Tibial nerve (tissue), 4 donors: ENCODE data around the gene STRADA. TPM values are rescaled to one million over a fixed set of nuclear protein-coding genes. Genes with fewer than 3 reads are reported as not detected.

Experiments
- DNase-seq, 2 donors: peaks; one replicate each; pipeline ENCODE4 v3.0.0-alpha.2; 2019; ENCODE audit warnings: low spot score in 2 of 2
- H3K27ac ChIP-seq, 4 donors: fragments of 200-600 bp; sonication (generic) in 3 of 4; one replicate each; pipeline ENCODE4 v1.5.1; 2017 to 2019; ENCODE audit warnings: mild to moderate bottlenecking in 1 of 4
- H3K27me3 ChIP-seq, 2 donors: fragments of 200-600 bp; sonication (generic) in 1 of 2; one replicate each; pipeline versions ENCODE4 v1.5.1 to v1.6.0; 2017 to 2019
- H3K36me3 ChIP-seq, 3 donors: fragments of 200-600 bp; sonication (generic); one replicate each; pipeline ENCODE4 v1.5.1; 2018 to 2019
- H3K4me1 ChIP-seq, 4 donors: fragments of 200-600 bp; sonication (generic) in 3 of 4; one replicate each; pipeline ENCODE4 v1.5.1; 2017 to 2019
- H3K4me3 ChIP-seq, 4 donors: fragments of 200-600 bp; sonication (generic) in 3 of 4; one replicate each; pipeline ENCODE4 v1.5.1; 2017 to 2019; ENCODE audit warnings: mild to moderate bottlenecking in 1 of 4, moderate library complexity in 1 of 4
- H3K9me3 ChIP-seq, 4 donors: fragments of 200-600 bp; sonication (generic) in 3 of 4; one replicate each; pipeline ENCODE4 v1.5.1; 2017 to 2019
- EP300 ChIP-seq, 2 donors: sonication (generic); formaldehyde crosslinking; IDR thresholded peaks; one replicate each; pipeline ENCODE4 v1.6.1; 2017; ENCODE audit warnings: antibody characterized with exemption in 2 of 2, mild to moderate bottlenecking in 1 of 2
- POLR2A ChIP-seq, 2 donors: fragments of 450-650 bp; IDR thresholded peaks; one replicate each; pipeline ENCODE4 v1.6.1; 2017; ENCODE audit warnings: antibody characterized with exemption in 2 of 2, mild to moderate bottlenecking in 2 of 2, moderate library complexity in 2 of 2
- WGBS, 2 donors: methylation state at CpG; one replicate each; pipeline ENCODE4 v1.1.5; 2018; 5-methylcytosine and 5-hydroxymethylcytosine counted together
- total RNA-seq, 4 donors: library from RNA; depleted of rRNA; stranded (reverse); fragments of >200 nt; gene quantifications; one replicate each; pipeline ENCODE4 v1.1.0, GENCODE V29; 2016
- TF ChIP-seq, protein P1 (sequence below), 5 experiments: fragments of 200-600 bp in 3 of 5; fragments of 450-650 bp in 2 of 5; sonication (generic) in 3 of 5; IDR thresholded peaks; one replicate each; pipeline ENCODE4 v1.5.1; 2016 to 2019; ENCODE audit warnings: antibody characterized with exemption in 5 of 5, mild to moderate bottlenecking in 3 of 5, moderate library complexity in 2 of 5

STRADA gene
- total RNA-seq, 4 donors from 2014 or later, result 38.0 to 45.8 (median 43.2) TPM

DNA sequence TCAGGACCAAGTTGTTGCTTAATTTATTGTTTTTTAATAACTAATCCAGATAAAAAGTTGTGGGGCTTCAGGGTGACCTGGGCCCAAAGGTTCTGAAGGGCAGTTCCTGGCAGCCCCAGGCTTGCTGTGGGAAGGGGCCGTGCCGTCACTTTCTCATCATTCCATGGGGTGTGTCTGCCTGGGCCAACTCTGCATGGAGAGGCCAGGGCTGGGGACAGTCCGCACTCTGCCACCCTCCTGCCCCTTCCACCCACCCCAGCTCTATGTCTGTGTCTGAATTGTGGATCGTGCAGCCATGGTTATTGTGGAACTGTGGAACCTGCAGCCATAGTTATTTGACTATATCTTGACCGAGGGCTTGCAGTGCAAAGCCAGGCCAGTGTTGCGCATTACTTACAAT is 45.7 kb downstream of the STRADA start:
- peak overlapping the region in 3 of 4 donors; percentile 15 to 97 (median 85) for H3K27ac ChIP-seq

DNA sequence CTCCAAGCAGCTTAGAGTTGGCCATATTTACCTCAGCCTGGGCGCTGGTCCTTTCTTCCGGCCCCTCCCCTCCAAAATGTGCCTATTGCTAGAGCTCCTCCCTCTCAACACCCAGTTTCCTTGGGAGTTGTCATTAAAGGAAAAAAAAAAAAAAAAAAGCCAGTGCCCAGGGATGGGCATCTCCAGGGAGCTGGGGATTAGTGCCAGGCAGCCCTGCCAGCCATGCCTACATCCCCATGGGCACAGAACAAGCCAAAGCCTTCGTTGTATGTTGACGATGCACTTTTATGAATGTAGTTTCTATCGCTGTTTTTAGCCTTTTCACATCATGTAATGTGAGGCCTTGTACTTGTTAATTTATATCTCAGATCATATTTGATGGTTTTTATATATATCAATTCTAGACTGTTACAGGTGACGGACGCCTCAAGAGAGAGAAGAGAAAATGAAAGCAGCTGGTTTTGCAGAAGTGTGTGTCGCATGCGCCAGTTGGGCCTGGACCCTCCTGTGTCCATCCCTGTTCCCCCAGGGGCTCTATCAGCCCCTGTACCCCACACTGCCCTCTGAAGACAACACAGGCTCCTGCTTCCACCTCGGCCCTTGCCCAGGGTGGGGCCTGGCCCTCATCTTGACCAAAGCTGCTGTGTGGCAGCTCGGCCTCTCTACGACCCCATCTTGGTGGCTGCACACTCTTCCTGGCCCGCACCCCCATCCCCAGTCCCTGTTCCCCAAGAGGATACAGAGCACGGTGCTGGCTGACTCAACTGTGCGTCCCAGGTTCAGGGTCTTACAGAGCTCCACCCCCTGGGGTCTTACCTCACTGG is 46.4 kb downstream of the STRADA start:
- Histone ChIP-seq H3K27me3 (no peaks in the 10 kb centered on the region), H3K9me3 (no peaks in the 10 kb centered on the region), H3K27ac (peak overlapping the region in 3 of 4 donors; percentile 15 to 97 (median 85)), H3K4me1 (peaks cover 0 to 57% (median 28%) of the 10 kb centered on the region in 4 donors), H3K4me3 (no peak overlapping the region), H3K36me3 (peaks cover 7 to 59% (median 35%) of the 10 kb centered on the region in 3 donors)
- DNase-seq, result no peak
- TF ChIP-seq, protein P1, sequence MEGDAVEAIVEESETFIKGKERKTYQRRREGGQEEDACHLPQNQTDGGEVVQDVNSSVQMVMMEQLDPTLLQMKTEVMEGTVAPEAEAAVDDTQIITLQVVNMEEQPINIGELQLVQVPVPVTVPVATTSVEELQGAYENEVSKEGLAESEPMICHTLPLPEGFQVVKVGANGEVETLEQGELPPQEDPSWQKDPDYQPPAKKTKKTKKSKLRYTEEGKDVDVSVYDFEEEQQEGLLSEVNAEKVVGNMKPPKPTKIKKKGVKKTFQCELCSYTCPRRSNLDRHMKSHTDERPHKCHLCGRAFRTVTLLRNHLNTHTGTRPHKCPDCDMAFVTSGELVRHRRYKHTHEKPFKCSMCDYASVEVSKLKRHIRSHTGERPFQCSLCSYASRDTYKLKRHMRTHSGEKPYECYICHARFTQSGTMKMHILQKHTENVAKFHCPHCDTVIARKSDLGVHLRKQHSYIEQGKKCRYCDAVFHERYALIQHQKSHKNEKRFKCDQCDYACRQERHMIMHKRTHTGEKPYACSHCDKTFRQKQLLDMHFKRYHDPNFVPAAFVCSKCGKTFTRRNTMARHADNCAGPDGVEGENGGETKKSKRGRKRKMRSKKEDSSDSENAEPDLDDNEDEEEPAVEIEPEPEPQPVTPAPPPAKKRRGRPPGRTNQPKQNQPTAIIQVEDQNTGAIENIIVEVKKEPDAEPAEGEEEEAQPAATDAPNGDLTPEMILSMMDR (IDR thresholded peaks at IDR 0.05), result no peak
- TF ChIP-seq POLR2A (IDR thresholded peaks at IDR 0.05) (no peak), EP300 (IDR thresholded peaks at IDR 0.05) (no peak)
- WGBS, 2 donors, result 68 to 76% methylated on average over 15 of the region's 15 CpGs

More for the DNA sequence above, 45.7 kb downstream of the STRADA start:
- WGBS, 2 donors, result 69% methylated on average over 6 of the region's 6 CpGs
- Histone ChIP-seq H3K4me1 (peaks cover 0 to 64% (median 29%) of the 10 kb centered on the region in 4 donors), H3K9me3 (no peaks in the 10 kb centered on the region), H3K36me3 (peaks cover 1 to 51% (median 28%) of the 10 kb centered on the region in 3 donors), H3K27me3 (no peaks in the 10 kb centered on the region), H3K4me3 (no peak overlapping the region)
- TF ChIP-seq POLR2A (IDR thresholded peaks at IDR 0.05), result no peak
- TF ChIP-seq, protein P1 (IDR thresholded peaks at IDR 0.05), result no peak
- no peak for DNase-seq

DNA sequence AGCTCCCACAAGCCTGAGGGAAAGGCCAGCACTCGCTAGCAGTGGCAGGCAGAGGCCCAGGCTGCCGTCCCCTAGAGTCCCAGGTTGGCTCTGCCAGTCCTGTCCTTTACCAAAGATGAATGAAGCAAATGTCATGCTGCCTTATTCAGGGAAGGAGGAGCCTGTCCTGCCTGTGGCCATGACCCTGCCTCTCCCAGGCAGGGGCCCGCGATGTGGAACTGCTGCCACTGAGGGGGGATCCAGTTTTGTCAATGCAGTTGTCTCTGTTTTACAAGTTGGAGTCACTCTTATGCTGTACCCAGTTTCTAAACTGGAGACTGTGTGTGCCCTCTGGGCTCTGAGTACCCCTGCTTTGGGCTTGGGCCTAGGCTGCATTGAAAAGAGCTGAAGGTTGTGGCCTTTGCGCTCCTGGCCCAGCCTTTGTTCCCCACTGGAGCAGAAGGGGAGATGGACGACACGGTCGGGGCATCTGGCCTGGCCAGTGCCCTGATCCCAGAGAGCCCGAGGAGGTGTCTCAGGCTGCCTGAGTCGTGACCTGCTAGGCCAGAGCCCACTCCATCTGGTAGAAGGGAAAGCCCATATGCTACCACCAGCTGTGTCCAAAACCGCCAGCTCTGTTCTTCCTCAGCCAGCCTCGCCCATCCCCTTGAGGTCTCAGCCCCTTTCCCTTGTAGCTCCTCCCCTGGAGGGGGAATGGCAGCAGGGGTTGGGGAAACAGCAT is 47.2 kb downstream of the STRADA start:
- 63 to 67% methylated on average over 8 to 10 of the region's 12 CpGs for WGBS, 2 donors
- DNase-seq, result no peak
- Histone ChIP-seq H3K36me3 (peaks cover 7 to 66% (median 43%) of the 10 kb centered on the region in 3 donors), H3K9me3 (no peaks in the 10 kb centered on the region), H3K27ac (peak overlapping the region in 3 of 4 donors; percentile 15 to 45 (median 28)), H3K4me3 (no peak overlapping the region), H3K4me1 (peaks cover 0 to 56% (median 28%) of the 10 kb centered on the region in 4 donors), H3K27me3 (no peaks in the 10 kb centered on the region)
- no peak for TF ChIP-seq POLR2A (IDR thresholded peaks at IDR 0.05)
- TF ChIP-seq, protein P1 (IDR thresholded peaks at IDR 0.05), result no peak
- no peak for TF ChIP-seq EP300 (IDR thresholded peaks at IDR 0.05)

DNA sequence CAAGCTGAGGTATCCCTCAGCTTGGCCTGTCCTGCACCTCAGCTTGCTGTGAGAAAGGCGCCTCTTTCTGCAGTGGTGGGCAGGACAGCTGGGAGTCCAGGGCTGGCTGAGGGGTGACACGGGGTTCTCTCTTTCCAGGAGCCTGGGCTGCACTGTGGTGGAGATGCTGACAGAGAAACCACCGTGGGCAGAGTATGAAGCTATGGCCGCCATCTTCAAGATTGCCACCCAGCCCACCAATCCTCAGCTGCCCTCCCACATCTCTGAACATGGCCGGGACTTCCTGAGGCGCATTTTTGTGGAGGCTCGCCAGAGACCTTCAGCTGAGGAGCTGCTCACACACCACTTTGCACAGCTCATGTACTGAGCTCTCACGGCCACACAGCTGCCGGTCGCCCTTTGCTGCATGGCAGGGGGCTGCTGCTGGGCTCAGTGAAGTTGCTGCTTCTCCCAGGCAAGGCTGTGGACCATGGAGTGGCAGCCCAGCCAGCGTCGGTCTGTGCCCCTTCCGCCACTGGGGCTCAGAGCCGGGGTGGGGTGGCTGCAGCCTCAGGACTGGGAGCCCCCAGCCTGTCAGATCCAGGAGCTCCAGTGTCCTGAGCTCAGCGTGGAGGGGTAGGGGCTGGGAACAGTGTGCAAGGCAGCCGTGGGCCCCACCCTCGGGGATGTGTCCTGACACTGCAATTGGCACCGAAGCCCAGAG is 48.0 kb downstream of the STRADA start:
- H3K9me3 ChIP-seq, result no peaks in the 10 kb centered on the region
- H3K4me1 ChIP-seq, result peaks cover 0 to 48% (median 21%) of the 10 kb centered on the region in 4 donors
- no peak overlapping the region for H3K4me3 ChIP-seq
- no peak for DNase-seq
- TF ChIP-seq EP300 (IDR thresholded peaks at IDR 0.05) (no peak), POLR2A (IDR thresholded peaks at IDR 0.05) (no peak)
- TF ChIP-seq, protein P1 (IDR thresholded peaks at IDR 0.05), result no peak
- WGBS, 2 donors, result 85 to 87% methylated on average over 14 to 17 of the region's 18 CpGs
- no peaks in the 10 kb centered on the region for H3K27me3 ChIP-seq
- H3K27ac ChIP-seq, result no peak overlapping the region
- H3K36me3 ChIP-seq, result peaks cover 7 to 75% (median 51%) of the 10 kb centered on the region in 3 donors
